Adrenal gland (tissue), 12 donors: Measurements from ENCODE around the gene DHRS3. TPM values are rescaled to one million over a fixed set of nuclear protein-coding genes. Genes with fewer than 3 reads are reported as not detected.
A peak's percentile ranks its signal among the peaks of the same experiment; 100 is the strongest.
"Not testable (repeated sequence)": the region's sequence is repeated elsewhere in the genome, so short reads cannot be mapped to it uniquely, and the experiment has no call there.

Experiments
- DNase-seq, 7 donors: peaks; one replicate each; pipeline ENCODE4 v3.0.0-alpha.2; 2019 to 2020
- H3K27ac ChIP-seq, 5 donors: fragments of 200-600 bp; sonication (generic) in 4 of 5; 1 replicate in 3 of 5; 2 replicates in 2 of 5; pipeline versions ENCODE4 v1.5.1 to v1.8.0; 2016 to 2020; ENCODE audit warnings: mild to moderate bottlenecking in 1 of 5
- H3K27me3 ChIP-seq: fragments of 200-600 bp; 2 replicates; pipeline ENCODE4 v1.8.0; 2021
- H3K36me3 ChIP-seq, 2 donors: fragments of 200-600 bp; replicated peaks in 1 of 2; 1 replicate in 1 of 2; 2 replicates in 1 of 2; pipeline versions ENCODE4 v1.5.1 to v1.8.0; 2018 to 2022
- H3K4me1 ChIP-seq, 2 donors: fragments of 200-600 bp; replicated peaks in 1 of 2; 1 replicate in 1 of 2; 2 replicates in 1 of 2; pipeline versions ENCODE4 v1.5.1 to v1.8.0; 2018 to 2021
- H3K4me3 ChIP-seq, 4 donors: fragments of 200-600 bp; sonication (generic) in 3 of 4; one replicate each; pipeline ENCODE4 v1.5.1; 2016 to 2018
- H3K9me3 ChIP-seq, 3 donors: fragments of 200-600 bp; sonication (generic) in 1 of 3; replicated peaks in 1 of 3; 1 replicate in 2 of 3; 2 replicates in 1 of 3; pipeline versions ENCODE4 v1.5.1 to v1.8.0; 2016 to 2021
- CTCF ChIP-seq, 6 experiments: fragments of 450-650 bp in 4 of 6; fragments of 200-600 bp in 2 of 6; sonication (generic) in 1 of 6; IDR thresholded peaks; 1 replicate in 5 of 6; 2 replicates in 1 of 6; pipeline versions ENCODE4 v1.5.1 to v1.8.0; 2016 to 2021; ENCODE audit warnings: antibody characterized with exemption in 6 of 6, mild to moderate bottlenecking in 2 of 6, moderate library complexity in 1 of 6
- POLR2A ChIP-seq, 2 donors: fragments of 450-650 bp; IDR thresholded peaks; one replicate each; pipeline ENCODE4 v1.6.1; 2017; ENCODE audit warnings: antibody characterized with exemption in 2 of 2, mild to moderate bottlenecking in 2 of 2, moderate library complexity in 1 of 2
- WGBS, 4 donors: extraction: QIAGEN DNeasy Blood & Tissue Kit in 2 of 4; methylation state at CpG; one replicate each; pipeline versions ENCODE4 v1.1.5 to v1.1.7; 2013 to 2017; 5-methylcytosine and 5-hydroxymethylcytosine counted together
- intact Hi-C, 2 donors: fragments of 100-400 bp; cut with DNase I; formaldehyde crosslinking; loops; one replicate each; pipeline versions ENCODE4 v1.14.1 to v1.15.0; 2022 to 2023
- polyA plus RNA-seq, 3 donors: library from polyadenylated mRNA; stranded (reverse); fragments of 200-250 nt in 2 of 3; fragments of 350-450 nt in 1 of 3; fragmentation: Illumina TruSeq in 1 of 3; extraction: RNeasy Lipid Tissue Mini Kit (QIAGEN cat#74804) in 1 of 3; gene quantifications; one replicate each; pipeline ENCODE4 v1.2.3, GENCODE V29; 2013 to 2014
- total RNA-seq, 9 donors: library from RNA; depleted of rRNA in 4 of 9; stranded (reverse); fragments of >200 nt in 4 of 9; fragments of 120-200 nt in 1 of 9; fragmentation: NEBNext Ultra II Directional in 1 of 9; extraction: Animal tissue kit (Norgen Biotek cat#: 25700) in 1 of 9; gene quantifications; one replicate each; pipeline versions ENCODE4 v1.1.0 to v1.2.4, GENCODE V29; 2013 to 2023
- donor health status: healthy with polysubstance abuse.
- donor health status: Bipolar disorder and iron deficiency.
- donor health status: DM: yes; HTN: yes; CAD: no.
- donor health status: DM: no; HTN: no; CAD: no.
- donor health status: DM: no; HTN: no; CAD: no.
- donor health status: DM: yes; HTN: yes; CAD: no.

Gene DHRS3
- total and polyA plus RNA-seq, 12 donors: 7.7 to 72.4 (median 41.3) TPM

- intact Hi-C loops: no loop called here
- Histone ChIP-seq H3K36me3 (no peaks in the 10 kb centered on the region), H3K27me3 (peaks cover 8% of the 10 kb centered on the region), H3K4me1 (peaks cover 0 to 13% of the 10 kb centered on the region in 2 donors), H3K4me3 (no peak overlapping the region), H3K9me3 (peaks cover 0 to 9% (median 0%) of the 10 kb centered on the region in 3 donors), H3K27ac (peak overlapping the region in 2 of 5 donors; percentile 30 to 54)
- 98 to 100% (median 100%) methylated on average over 1 to 2 of the region's 2 CpGs; no CpG with 5 or more reads in 1 of the 4 donors for WGBS, 4 donors
- TF ChIP-seq CTCF (IDR thresholded peaks at IDR 0.05): no peak
- no peak for TF ChIP-seq POLR2A (IDR thresholded peaks at IDR 0.05)
- no peak for DNase-seq
These were observed 78.7 kb downstream of the DHRS3 start for GRCh38 chr1:12539320-12539704.

- H3K27ac ChIP-seq, H3K36me3 ChIP-seq, H3K4me3 ChIP-seq, intact Hi-C loops, H3K9me3 ChIP-seq, DNase-seq, H3K27me3 ChIP-seq: not testable (repeated sequence)
- H3K4me1 ChIP-seq: peaks cover 0 to 13% of the 10 kb centered on the region in 2 donors
- 70 to 90% (median 82%) methylated on average over 3 of the region's 3 CpGs for WGBS, 4 donors
These were observed 79.5 kb downstream of the DHRS3 start for GRCh38 chr1:12538536-12538935.

DNA sequence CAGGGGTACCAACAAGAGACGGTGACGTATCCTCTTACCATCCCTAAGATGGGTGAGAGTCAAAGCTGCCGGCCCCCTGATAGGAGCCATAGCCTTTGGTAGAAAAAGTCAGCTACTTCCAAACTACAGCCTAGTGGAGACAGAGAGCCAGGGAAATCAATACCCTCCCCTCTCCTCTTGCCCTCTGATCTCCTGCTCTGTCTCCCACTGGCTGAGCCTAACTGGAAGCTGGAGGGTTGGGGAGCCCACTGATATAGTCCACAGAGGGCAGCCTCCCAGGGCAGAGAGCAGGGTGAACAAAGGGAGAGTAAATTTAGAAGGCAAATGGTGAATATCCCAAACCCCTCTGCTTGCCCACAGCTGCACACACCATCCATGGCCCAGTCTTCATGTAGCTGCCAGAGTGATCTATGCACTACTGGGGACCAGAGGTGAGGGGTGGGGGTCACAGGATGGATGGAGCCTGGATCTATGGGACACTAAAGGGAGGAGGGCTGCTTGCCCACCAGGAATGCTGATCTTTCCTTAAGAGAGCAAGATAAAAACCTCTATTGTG is 80.0 kb downstream of the DHRS3 start:
- Histone ChIP-seq H3K4me3 (no peak overlapping the region), H3K9me3 (peaks cover 0 to 9% (median 0%) of the 10 kb centered on the region in 3 donors), H3K27ac (no peak overlapping the region), H3K27me3 (peaks cover 8% of the 10 kb centered on the region), H3K36me3 (no peaks in the 10 kb centered on the region), H3K4me1 (peaks cover 0 to 13% of the 10 kb centered on the region in 2 donors)
- WGBS, 4 donors: 80 to 89% (median 86%) methylated on average over 3 of the region's 3 CpGs
- TF ChIP-seq CTCF (IDR thresholded peaks at IDR 0.05) (no peak), POLR2A (IDR thresholded peaks at IDR 0.05) (no peak)
- no peak for DNase-seq
- intact Hi-C loops: no loop called here

- WGBS, 4 donors: 85 to 88% (median 87%) methylated on average over 4 of the region's 4 CpGs
These were observed 80.7 kb downstream of the DHRS3 start for GRCh38 chr1:12537294-12537693.

More at GRCh38 chr1:12537294-12537693, 80.7 kb downstream of the DHRS3 start:
- Histone ChIP-seq H3K27ac (no peak overlapping the region), H3K36me3 (no peaks in the 10 kb centered on the region), H3K9me3 (peaks cover 0 to 9% (median 0%) of the 10 kb centered on the region in 3 donors), H3K27me3 (peaks cover 8% of the 10 kb centered on the region), H3K4me1 (peaks cover 0 to 13% of the 10 kb centered on the region in 2 donors), H3K4me3 (no peak overlapping the region)
- intact Hi-C loops: no loop called here
- TF ChIP-seq CTCF (IDR thresholded peaks at IDR 0.05) (no peak), POLR2A (IDR thresholded peaks at IDR 0.05) (no peak)
- peak in 1 of 7 donors; percentile 1 for DNase-seq
